BE2C (cell line): ENCODE measurements around the gene COL4A2.
"Not testable (repeated sequence)": the region's sequence is repeated elsewhere in the genome, so short reads cannot be mapped to it uniquely, and the experiment has no call there.

Experiments
- DNase-seq: peaks from one replicate; pipeline ENCODE4 v3.0.0-alpha.2; 2020
- H3K27me3 ChIP-seq: fragments of 250-450 bp; sonication (Bioruptor Pico); 2 replicates; pipeline ENCODE4 v1.5.1; 2020; ENCODE audit warnings: mild to moderate bottlenecking
- H3K36me3 ChIP-seq: fragments of 250-450 bp; sonication (Bioruptor Pico); 2 replicates; pipeline ENCODE4 v1.5.1; 2020; ENCODE audit warnings: mild to moderate bottlenecking
- H3K4me1 ChIP-seq: fragments of 250-450 bp; sonication (Bioruptor Pico); 2 replicates; pipeline ENCODE4 v1.5.1; 2020
- H3K4me3 ChIP-seq: 2 replicates; pipeline ENCODE4 v1.5.1; 2011; ENCODE audit warnings: low read depth, low read length
- H3K9me3 ChIP-seq: fragments of 250-450 bp; sonication (Bioruptor Pico); 2 replicates; pipeline ENCODE4 v1.5.1; 2020
- TF ChIP-seq, protein P1 (sequence below): IDR thresholded peaks from 2 replicates; pipeline ENCODE4 v1.5.1; 2012; ENCODE audit warnings: mild to moderate bottlenecking, low read depth, low read length

The COL4A2 gene

DNA sequence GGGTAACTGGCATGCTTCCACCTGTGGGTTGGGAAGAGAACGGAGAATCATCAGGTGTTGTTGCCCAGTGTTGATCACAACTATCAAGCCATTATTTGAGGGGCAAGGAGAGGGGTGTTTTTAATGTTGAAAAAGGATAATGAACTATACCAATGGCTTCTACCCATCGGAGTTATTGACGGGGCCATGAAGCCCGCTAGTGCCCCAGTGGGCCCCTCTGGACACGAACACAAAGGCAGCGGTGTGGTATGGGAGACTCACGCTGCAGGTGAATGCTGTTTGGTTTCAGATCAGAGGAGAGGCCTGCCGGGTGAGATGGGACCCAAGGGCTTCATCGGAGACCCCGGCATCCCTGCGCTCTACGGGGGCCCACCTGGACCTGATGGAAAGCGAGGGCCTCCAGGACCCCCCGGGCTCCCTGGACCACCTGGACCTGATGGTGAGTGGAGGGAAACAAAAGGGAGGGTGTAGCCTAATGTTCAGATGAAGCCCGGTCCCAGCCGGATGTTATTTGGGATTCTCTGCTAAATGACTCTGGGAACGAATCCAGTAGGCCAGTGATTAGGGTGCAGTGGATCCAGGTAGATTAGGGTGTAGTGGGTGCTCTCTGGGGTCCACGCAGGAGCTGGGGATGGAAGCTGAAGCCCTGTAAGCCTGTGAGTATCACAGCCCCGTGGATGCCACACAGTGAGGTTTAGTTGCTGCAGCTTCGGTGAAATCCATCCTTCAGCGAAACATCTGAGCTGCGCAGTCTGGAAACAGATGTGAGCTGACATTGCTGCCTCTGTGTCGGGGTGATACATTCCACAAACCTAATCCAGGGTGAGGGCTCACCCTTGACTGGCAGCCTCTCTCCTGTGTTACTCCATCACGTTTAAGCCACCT, 143.2 kb downstream of the COL4A2 start:
- H3K4me3 ChIP-seq, result no peak overlapping the region
- TF ChIP-seq, protein P1, sequence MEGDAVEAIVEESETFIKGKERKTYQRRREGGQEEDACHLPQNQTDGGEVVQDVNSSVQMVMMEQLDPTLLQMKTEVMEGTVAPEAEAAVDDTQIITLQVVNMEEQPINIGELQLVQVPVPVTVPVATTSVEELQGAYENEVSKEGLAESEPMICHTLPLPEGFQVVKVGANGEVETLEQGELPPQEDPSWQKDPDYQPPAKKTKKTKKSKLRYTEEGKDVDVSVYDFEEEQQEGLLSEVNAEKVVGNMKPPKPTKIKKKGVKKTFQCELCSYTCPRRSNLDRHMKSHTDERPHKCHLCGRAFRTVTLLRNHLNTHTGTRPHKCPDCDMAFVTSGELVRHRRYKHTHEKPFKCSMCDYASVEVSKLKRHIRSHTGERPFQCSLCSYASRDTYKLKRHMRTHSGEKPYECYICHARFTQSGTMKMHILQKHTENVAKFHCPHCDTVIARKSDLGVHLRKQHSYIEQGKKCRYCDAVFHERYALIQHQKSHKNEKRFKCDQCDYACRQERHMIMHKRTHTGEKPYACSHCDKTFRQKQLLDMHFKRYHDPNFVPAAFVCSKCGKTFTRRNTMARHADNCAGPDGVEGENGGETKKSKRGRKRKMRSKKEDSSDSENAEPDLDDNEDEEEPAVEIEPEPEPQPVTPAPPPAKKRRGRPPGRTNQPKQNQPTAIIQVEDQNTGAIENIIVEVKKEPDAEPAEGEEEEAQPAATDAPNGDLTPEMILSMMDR, result no peak
- no peaks in the 10 kb centered on the region for H3K4me1 ChIP-seq
- no peak for DNase-seq
- no peaks in the 10 kb centered on the region; the same call in 1 of the 2 replicates for H3K27me3 ChIP-seq
- H3K36me3 ChIP-seq, result no peaks in the 10 kb centered on the region
- no peaks in the 10 kb centered on the region for H3K9me3 ChIP-seq

DNA sequence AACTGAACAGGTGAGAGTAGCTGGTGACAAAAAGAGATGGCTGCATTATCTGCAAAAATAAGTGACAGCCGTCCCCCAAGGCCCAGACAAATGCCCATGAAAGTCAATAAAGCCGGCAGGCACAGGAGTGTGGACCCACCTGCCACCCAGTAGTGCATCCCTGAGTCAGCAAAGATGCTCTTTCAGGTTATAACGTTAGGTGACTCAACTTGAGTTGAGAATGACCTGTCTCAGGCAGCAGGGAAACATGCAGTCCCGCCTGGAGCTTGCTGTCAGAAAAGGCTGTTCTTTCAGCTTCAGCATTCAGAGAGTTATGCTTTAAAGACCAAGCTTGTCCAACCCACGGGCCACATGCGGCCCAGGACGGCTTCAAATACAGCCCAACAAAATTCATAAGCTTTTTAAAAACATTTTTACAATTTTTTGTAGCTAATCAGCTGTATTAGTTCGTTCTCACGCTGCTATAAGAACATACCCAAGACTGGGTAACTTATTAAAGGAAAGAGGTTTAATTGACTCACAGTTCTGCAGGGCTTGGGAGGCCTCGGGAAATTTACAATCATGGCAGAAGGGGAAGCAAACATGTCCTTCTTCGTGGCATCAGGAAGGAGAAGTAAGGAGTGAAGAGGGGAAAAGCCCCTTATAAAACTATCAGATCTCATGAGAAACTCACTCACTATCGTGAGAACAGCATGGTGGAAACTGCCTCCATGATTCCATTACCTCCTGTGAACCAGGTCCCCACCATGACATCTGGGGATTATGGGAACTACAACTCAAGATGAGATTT, 144.1 kb downstream of the COL4A2 start:
- Histone ChIP-seq H3K9me3 (no peaks in the 10 kb centered on the region), H3K4me3 (no peak overlapping the region), H3K4me1 (no peaks in the 10 kb centered on the region), H3K27me3 (no peaks in the 10 kb centered on the region; the same call in 1 of the 2 replicates), H3K36me3 (no peaks in the 10 kb centered on the region)
- TF ChIP-seq, protein P1, result no peak
- no peak for DNase-seq

DNA sequence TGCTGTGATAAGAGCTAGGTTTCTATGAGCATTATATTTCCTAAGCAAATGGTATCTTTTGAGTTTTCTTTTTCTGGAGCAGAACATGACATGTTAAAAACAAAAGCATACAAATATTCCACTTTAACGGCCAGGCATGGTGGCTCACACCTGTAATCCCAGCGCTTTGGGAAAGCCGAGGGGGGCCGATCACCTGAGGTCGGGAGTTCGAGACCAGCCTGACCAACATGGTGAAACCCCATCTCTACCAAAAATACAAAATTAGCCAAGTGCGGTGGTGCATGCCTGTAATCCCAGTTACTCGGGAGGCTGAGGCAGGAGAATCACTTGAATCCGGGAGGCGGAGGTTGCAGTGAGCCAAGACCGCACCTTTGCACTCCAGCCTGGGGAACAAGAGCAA, 146.0 kb downstream of the COL4A2 start:
- H3K4me1 ChIP-seq, DNase-seq, H3K27me3 ChIP-seq, H3K4me3 ChIP-seq, H3K9me3 ChIP-seq, H3K36me3 ChIP-seq: not testable (repeated sequence)

DNA sequence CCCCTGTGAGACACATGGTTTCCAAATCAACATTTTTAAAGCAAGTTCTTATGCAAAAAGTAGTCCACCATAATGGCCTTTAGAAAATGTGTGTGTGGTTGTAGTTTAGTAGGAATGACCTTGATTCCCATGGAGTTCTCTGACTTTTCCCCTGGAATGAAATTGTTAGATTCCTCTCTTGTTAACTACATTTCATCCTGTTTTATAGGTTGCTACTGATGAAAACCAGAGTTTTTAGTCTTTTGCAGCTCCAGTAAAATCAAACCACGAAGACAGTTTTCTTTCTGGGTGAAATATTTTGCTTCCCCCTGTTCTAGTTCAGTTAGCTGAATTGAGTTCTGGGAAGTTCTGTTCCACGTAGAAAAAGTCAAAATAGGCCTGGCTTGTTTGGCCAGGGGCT, 146.7 kb downstream of the COL4A2 start:
- Histone ChIP-seq H3K9me3 (no peaks in the 10 kb centered on the region), H3K4me1 (no peaks in the 10 kb centered on the region), H3K27me3 (no peaks in the 10 kb centered on the region), H3K4me3 (no peak overlapping the region), H3K36me3 (no peaks in the 10 kb centered on the region)
- no peak for DNase-seq
- TF ChIP-seq, protein P1, result no peak

DNA sequence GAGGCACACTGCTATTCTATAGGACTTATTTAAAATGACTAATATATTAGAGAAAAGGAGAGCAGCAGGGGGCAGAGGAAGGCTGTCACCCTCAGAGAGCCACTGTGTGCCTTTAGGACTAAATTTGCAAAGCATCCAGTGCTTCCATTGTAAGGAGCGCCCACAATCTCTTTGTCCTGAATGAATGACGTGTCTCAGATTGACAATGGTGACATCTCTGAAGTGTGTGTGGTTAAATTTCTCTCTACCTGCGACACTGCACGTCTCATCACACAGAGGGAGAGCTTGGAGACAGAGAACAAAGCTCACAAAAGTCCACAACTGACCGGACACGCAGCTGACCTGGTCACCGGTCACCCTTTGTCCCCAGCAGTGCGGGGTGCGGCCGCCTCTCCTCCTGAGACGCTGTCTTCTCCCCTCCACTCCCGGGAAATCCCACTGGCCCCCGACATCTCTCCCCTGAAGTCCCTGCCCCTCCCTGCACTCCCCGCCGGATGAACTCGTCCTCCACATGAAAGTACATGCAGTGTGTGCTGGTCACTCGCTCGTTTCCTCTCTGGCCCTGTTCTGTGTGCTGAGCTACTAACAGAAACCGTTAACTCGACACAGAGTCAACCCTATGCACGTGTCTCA, 147.3 kb downstream of the COL4A2 start:
- no peaks in the 10 kb centered on the region for H3K36me3 ChIP-seq
- no peaks in the 10 kb centered on the region for H3K4me1 ChIP-seq
- H3K4me3 ChIP-seq, result no peak overlapping the region
- no peaks in the 10 kb centered on the region for H3K27me3 ChIP-seq
- TF ChIP-seq, protein P1, result no peak
- no peak for DNase-seq
- no peaks in the 10 kb centered on the region for H3K9me3 ChIP-seq

DNA sequence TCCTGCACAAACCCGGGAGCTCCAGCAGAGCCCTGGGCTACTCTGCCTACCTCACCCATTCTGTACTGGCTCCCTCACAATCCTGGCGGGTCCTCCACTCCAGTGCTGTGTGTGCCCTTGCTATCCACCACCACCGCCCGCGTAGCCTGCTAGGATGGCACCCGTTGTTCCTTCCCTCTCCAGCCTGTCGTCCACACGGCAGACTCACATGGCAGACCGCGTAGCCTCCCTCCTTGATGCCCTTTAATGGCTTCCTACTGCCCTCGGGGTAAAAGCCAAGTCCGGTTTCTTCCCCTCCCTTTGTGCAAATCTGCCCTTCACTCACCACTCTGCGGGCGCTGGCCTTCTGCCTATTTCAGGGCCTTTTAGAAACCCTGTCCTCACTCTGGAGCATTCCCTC, 147.9 kb downstream of the COL4A2 start:
- Histone ChIP-seq H3K9me3 (no peaks in the 10 kb centered on the region), H3K4me1 (no peaks in the 10 kb centered on the region), H3K4me3 (no peak overlapping the region), H3K36me3 (no peaks in the 10 kb centered on the region), H3K27me3 (no peaks in the 10 kb centered on the region)
- TF ChIP-seq, protein P1, result no peak
- no peak for DNase-seq
